ENCODE data around the gene CBY2. TPM values are rescaled to one million over a fixed set of nuclear protein-coding genes. Genes with fewer than 3 reads are reported as not detected.

The CBY2 gene
- total and polyA plus RNA-seq, 2 of the 4 experiments (the other 2 are of a cell fraction): not detected

GRCh38 chr13:45731455-45731854 is 29.3 kb downstream of the CBY2 start:
- H3K27me3 ChIP-seq (ENCODE audit: control insufficient read depth, insufficient read depth, low read length): peaks cover 8% of the 10 kb centered on the region
- H2BK20ac ChIP-seq (ENCODE audit: low read depth, low read length): no peak overlapping the region
- H3K9me3 ChIP-seq (ENCODE audit: control insufficient read depth, insufficient read depth, low read length): no peaks in the 10 kb centered on the region
- H3K9ac ChIP-seq (ENCODE audit: low read depth, low read length): no peak overlapping the region
- DNase-seq (no peak), ATAC-seq (ENCODE audit: low read depth) (no peak)
- H2AFZ ChIP-seq (replicated peaks; ENCODE audit: low read length, poor library complexity): no peak overlapping the region
- H2BK15ac ChIP-seq (ENCODE audit: low read depth, low read length): no peak overlapping the region
- no peak overlapping the region for H3K4ac ChIP-seq (ENCODE audit: low read depth, low read length)
- no peak overlapping the region for H4K5ac ChIP-seq (ENCODE audit: low read depth, low read length)
- no peak overlapping the region for H2BK5ac ChIP-seq (ENCODE audit: low read depth, low read length, poor library complexity, severe bottlenecking)
- H2AK9ac ChIP-seq (replicated peaks; ENCODE audit: low read depth, low read length, poor library complexity): no peak overlapping the region
- no peak overlapping the region for H3K27ac ChIP-seq (ENCODE audit: insufficient read depth, low read length)
- no peak for TF ChIP-seq FOS (IDR thresholded peaks at IDR 0.05; ENCODE audit: low read depth, low read length)
- TF ChIP-seq POLR2A (IDR thresholded peaks at IDR 0.05; ENCODE audit: low read depth, low read length): no peak
- TF ChIP-seq ELK1 (IDR thresholded peaks at IDR 0.05; ENCODE audit: borderline replicate concordance, low read depth, low read length): no peak
- no peak overlapping the region for H3K18ac ChIP-seq (ENCODE audit: low read depth, low read length)
- no CpG with 5 or more reads among the region's 3 CpGs for WGBS, 2 experiments (ENCODE audit: extremely low coverage in 2 of 2, insufficient read length in 1 of 2)
- H2AK5ac ChIP-seq (ENCODE audit: low read depth, low read length): no peak overlapping the region
- H3K4me1 ChIP-seq (ENCODE audit: control insufficient read depth, insufficient read depth, low read length): no peaks in the 10 kb centered on the region
- no peak overlapping the region for H3K14ac ChIP-seq (replicated peaks; ENCODE audit: low read depth, low read length)
- no peak overlapping the region for H4K91ac ChIP-seq (ENCODE audit: insufficient read depth, low read depth, low read length)
- no peak overlapping the region for H3K56ac ChIP-seq (ENCODE audit: extremely low read depth, insufficient read depth, low read length)
- no peaks in the 10 kb centered on the region for H3K36me3 ChIP-seq (ENCODE audit: control insufficient read depth, insufficient read depth, low read length)
- H3K4me3 ChIP-seq (ENCODE audit: insufficient read depth, low read depth, low read length): no peak overlapping the region
- H2BK120ac ChIP-seq (ENCODE audit: low read depth, low read length): no peak overlapping the region
- H4K20me1 ChIP-seq (ENCODE audit: insufficient read depth, low read length): no peaks in the 10 kb centered on the region
- intact Hi-C loops (cut with micrococcal nuclease): no loop called here
- H4K8ac ChIP-seq (ENCODE audit: low read depth in 2 of 2, low read length in 2 of 2): no peak overlapping the region
- BruUV-seq (replicated peaks): no TSS peak
- ChIA-PET CTCF (no interaction called here), POLR2A (ENCODE audit: unreplicated experiment) (no interaction called here)
- dilution Hi-C loops (cut with HindIII; ENCODE audit: low sequenced_read_pairs, unreplicated experiment): no loop called here
- in situ Hi-C loops (cut with MboI; ENCODE audit: low sequenced_read_pairs): no loop called here
- no peaks in the 10 kb centered on the region for H3K79me1 ChIP-seq (ENCODE audit: low read depth in 1 of 2, low read length in 2 of 2)
- no peak overlapping the region for H3K23ac ChIP-seq (ENCODE audit: low read depth, low read length)
- H3K9me1 ChIP-seq (ENCODE audit: insufficient read depth, low read length): no peaks in the 10 kb centered on the region
- no peak overlapping the region for H3K4me2 ChIP-seq (ENCODE audit: low read depth, low read length)

All from IMR-90 (cell line).